ENCODE measurements around the gene SS18L1.

The SS18L1 gene

GRCh38 chr20:62157387-62158087 lies 14.0 kb downstream of the SS18L1 start:
- DNase-seq = no peak

- DNase-seq = no peak
Observed at GRCh38 chr20:62158088-62158400, 14.5 kb downstream of the SS18L1 start.

GRCh38 chr20:62158541-62158940 lies 15.0 kb downstream of the SS18L1 start:
- no peak for DNase-seq

GRCh38 chr20:62159052-62159451 lies 15.5 kb downstream of the SS18L1 start:
- no peak for DNase-seq

- no peak for DNase-seq
Observed at GRCh38 chr20:62159839-62160238, 16.3 kb downstream of the SS18L1 start.

GRCh38 chr20:62160253-62160652 lies 16.7 kb downstream of the SS18L1 start:
- no peak for DNase-seq

- DNase-seq = no peak
Observed at GRCh38 chr20:62160876-62161275, 17.3 kb downstream of the SS18L1 start.

GRCh38 chr20:62161347-62161746 lies 17.8 kb downstream of the SS18L1 start:
- DNase-seq = no peak

- DNase-seq = no peak
Observed at GRCh38 chr20:62162765-62163484, 19.4 kb downstream of the SS18L1 start.

GRCh38 chr20:62163485-62163865 lies 19.9 kb downstream of the SS18L1 start:
- DNase-seq = no peak

GRCh38 chr20:62163986-62164762 lies 20.6 kb downstream of the SS18L1 start:
- no peak for DNase-seq

GRCh38 chr20:62164879-62165761 lies 21.6 kb downstream of the SS18L1 start:
- DNase-seq = no peak

GRCh38 chr20:62165762-62166399 lies 22.3 kb downstream of the SS18L1 start:
- no peak for DNase-seq

- no peak for DNase-seq
Observed at GRCh38 chr20:62167474-62167873, 23.9 kb downstream of the SS18L1 start.

- no peak for DNase-seq
Observed at GRCh38 chr20:62168061-62168460, 24.5 kb downstream of the SS18L1 start.

- DNase-seq = no peak
Observed at GRCh38 chr20:62168890-62169435, 25.4 kb downstream of the SS18L1 start.

- DNase-seq = no peak
Observed at GRCh38 chr20:62170536-62170935, 27.0 kb downstream of the SS18L1 start.

GRCh38 chr20:62171245-62171644 lies 27.7 kb downstream of the SS18L1 start:
- no peak for DNase-seq

GRCh38 chr20:62172666-62173065 lies 29.1 kb downstream of the SS18L1 start:
- DNase-seq = no peak

- no peak for DNase-seq
Observed at GRCh38 chr20:62174021-62174804, 30.6 kb downstream of the SS18L1 start.
